Activated CD4-positive, alpha-beta T cell treated with anti-CD3 and anti-CD28 coated beads, Interleukin-2, amount 10 ng/mL, durations not matched to agents 7 days and 5 days (primary cell): ENCODE data around the gene LMTK2. TPM values are rescaled to one million over a fixed set of nuclear protein-coding genes. Genes with fewer than 3 reads are reported as not detected.
A peak's percentile ranks its signal among the peaks of the same experiment; 100 is the strongest.
"Not testable (repeated sequence)": the region's sequence is repeated elsewhere in the genome, so short reads cannot be mapped to it uniquely, and the experiment has no call there.

Experiments
- CTCF ChIA-PET: fragments of 350-600 bp; sonication (Branson Sonifier 250); formaldehyde crosslinking; loops from one replicate; lab custom pipeline; 2021; ENCODE audit warnings: antibody characterized with exemption; lab: Charles Lee
- POLR2A ChIA-PET: fragments of 350-600 bp; sonication (Branson Sonifier 250); formaldehyde crosslinking; loops from one replicate; lab custom pipeline; 2021; ENCODE audit warnings: antibody characterized with exemption; lab: Charles Lee
- DNase-seq: peaks from one replicate; pipeline ENCODE4 v3.0.0-alpha.2; 2020
- H3K27ac Mint-ChIP-seq: one replicate; pipeline ENCODE4 v1.8.0; 2021; ENCODE audit warnings: mild to moderate bottlenecking, moderate library complexity, mixed read lengths
- H3K27me3 Mint-ChIP-seq: one replicate; pipeline ENCODE4 v1.8.0; 2021; ENCODE audit warnings: mixed read lengths
- H3K36me3 Mint-ChIP-seq: one replicate; pipeline ENCODE4 v1.8.0; 2021; ENCODE audit warnings: low read depth, mixed read lengths
- H3K4me1 Mint-ChIP-seq: one replicate; pipeline ENCODE4 v1.8.0; 2021; ENCODE audit warnings: mixed read lengths
- H3K4me3 Mint-ChIP-seq: one replicate; pipeline ENCODE4 v1.8.0; 2021; ENCODE audit warnings: mild to moderate bottlenecking, moderate library complexity, mixed read lengths
- H3K9me3 Mint-ChIP-seq: one replicate; pipeline ENCODE4 v1.8.0; 2021; ENCODE audit warnings: mixed read lengths
- total RNA-seq, 2 experiments: library from RNA; stranded (reverse); gene quantifications; one replicate each; pipeline ENCODE4 v1.2.3, GENCODE V29; 2021

LMTK2 gene
- total RNA-seq, 2 experiments from 2014 or later: 12.8 to 15.5 TPM

DNA sequence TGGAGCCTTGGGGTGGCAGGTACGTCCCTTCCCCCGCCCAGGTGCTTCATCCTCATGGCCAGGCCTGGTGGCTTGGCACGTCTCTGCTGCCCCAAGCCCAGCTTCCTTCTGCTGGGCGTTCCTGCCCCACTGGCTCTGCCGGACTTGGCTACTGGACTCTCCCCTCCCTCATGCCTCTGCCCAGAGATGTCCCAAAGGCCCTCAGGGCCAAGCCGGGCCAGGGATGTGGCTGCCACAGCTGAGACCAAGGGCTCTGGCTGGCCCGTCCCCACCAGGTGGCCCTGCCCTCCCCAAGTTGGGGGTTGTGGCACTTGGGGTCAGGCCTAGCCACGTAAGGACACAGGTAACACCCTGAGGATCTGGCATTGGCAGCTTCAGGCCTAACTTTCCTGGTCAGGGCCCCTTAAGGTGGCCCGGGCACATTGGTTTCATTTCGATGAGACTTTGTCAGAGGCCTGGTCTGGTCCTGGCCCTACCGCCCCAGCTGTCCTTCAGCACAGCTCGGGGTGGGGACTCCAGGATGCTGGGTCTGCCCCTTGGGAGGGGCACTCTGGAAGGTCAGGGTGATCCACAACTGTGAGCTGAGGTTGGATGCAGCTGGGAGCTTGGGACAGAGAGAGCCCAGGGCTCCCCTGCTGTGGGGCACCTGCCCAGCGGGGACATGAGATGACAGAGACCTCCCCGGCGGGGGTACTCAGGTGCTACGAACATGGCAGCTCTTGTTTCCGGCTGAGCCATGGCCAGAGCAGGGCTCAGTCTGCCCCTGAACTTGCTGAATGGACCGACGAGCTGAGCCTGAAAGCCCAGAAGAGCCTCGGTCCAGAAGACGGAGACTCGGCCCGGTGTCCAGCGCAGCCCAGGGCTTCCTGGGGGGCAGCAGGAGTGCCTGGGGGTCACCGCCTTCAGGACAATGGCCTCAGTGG is 107.5 kb downstream of the LMTK2 start:
- ChIA-PET CTCF (interaction anchor here (0.6 to 2.4 kb wide), 2 partner anchors 12 to 138 kb away, joined by 5 to 8 read pairs; no protein-coding TSS in a partner anchor), POLR2A (no interaction called here)
- no peaks in the 10 kb centered on the region for H3K9me3 Mint-ChIP-seq
- H3K27ac Mint-ChIP-seq: no peak overlapping the region
- no peak for DNase-seq
- no peaks in the 10 kb centered on the region for H3K27me3 Mint-ChIP-seq
- peaks cover 18% of the 10 kb centered on the region for H3K4me1 Mint-ChIP-seq
- peaks cover 8% of the 10 kb centered on the region for H3K36me3 Mint-ChIP-seq
- no peak overlapping the region for H3K4me3 Mint-ChIP-seq

DNA sequence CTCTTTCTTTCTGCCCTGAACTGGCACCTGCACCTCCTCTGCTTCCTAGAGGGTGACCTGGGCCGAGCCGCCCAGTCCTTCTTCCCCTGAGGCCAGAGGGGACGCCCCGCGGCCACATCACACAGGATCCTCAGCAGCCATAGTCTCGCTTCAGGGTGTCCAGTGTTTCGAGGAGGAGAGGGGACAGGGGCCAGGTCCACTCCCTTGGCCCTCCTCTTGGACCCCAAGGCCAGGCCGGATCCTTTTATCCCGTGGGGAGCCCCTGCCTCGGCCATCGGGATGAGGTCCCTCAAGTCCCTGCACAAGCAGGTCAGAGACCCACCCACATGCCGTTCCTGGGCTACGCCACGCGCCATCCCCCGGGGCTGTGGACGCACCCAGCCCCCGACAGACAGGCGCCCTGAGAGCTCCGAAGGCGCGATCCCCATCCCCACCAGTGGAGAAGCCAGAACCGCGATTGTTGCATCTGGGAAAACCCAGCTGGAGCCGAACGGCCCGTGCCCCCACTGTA is 108.2 kb downstream of the LMTK2 start:
- CTCF ChIA-PET: no interaction called here
- no peaks in the 10 kb centered on the region for H3K9me3 Mint-ChIP-seq
- no peaks in the 10 kb centered on the region for H3K27me3 Mint-ChIP-seq
- POLR2A ChIA-PET: no interaction called here
- no peak overlapping the region for H3K4me3 Mint-ChIP-seq
- H3K4me1 Mint-ChIP-seq: peaks cover 17% of the 10 kb centered on the region
- H3K27ac Mint-ChIP-seq: no peak overlapping the region
- no peak for DNase-seq
- H3K36me3 Mint-ChIP-seq: peaks cover 13% of the 10 kb centered on the region

DNA sequence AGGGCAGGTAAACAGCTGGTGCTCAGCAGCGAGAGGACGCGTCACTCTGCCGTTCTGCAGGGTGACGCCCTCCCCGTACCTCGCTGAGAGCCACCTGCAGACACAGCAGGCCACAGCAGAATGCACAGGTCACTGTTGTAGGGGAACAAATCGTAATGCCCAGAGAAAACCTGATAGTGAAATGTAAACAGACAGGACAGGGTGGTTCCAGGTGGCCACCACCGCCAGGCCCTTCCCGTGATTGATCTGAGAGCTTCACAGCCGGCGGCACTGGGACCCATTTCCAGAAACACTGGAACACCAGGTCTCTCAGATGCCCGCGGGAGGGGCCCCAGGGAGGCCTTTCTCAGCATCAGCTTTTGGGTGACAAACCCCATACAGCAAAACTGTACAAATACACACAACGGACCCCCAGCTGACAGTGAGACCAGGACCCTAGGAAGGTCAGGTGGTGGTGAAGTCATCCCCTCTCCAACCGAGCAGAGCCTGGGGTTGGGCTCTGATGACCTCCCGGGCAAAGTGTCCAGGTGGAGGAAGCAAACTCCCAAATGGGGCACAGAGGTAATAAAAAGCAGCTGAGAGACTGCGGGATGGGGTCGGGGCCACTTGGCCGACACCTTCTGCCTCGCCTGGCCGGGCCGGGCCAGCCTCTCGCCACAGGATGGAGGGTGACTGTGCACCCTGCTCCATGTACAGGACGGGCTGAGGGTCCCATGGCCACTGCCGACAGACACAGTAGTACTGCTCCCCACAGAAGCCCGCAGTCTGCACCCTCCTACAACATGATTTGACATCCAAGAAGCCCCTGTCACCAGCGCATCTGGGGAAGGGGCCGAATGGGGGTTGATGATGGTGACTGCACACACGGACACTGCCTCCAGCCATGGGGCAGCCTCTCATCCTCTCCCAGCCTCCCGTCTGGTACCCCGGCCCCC is 109.2 kb downstream of the LMTK2 start:
- Mint-ChIP-seq H3K27me3 (no peaks in the 10 kb centered on the region), H3K36me3 (peaks cover 13% of the 10 kb centered on the region), H3K27ac (no peak overlapping the region), H3K9me3 (no peaks in the 10 kb centered on the region), H3K4me3 (no peak overlapping the region), H3K4me1 (peaks cover 16% of the 10 kb centered on the region)
- CTCF ChIA-PET: no interaction called here
- POLR2A ChIA-PET: no interaction called here
- DNase-seq: no peak

DNA sequence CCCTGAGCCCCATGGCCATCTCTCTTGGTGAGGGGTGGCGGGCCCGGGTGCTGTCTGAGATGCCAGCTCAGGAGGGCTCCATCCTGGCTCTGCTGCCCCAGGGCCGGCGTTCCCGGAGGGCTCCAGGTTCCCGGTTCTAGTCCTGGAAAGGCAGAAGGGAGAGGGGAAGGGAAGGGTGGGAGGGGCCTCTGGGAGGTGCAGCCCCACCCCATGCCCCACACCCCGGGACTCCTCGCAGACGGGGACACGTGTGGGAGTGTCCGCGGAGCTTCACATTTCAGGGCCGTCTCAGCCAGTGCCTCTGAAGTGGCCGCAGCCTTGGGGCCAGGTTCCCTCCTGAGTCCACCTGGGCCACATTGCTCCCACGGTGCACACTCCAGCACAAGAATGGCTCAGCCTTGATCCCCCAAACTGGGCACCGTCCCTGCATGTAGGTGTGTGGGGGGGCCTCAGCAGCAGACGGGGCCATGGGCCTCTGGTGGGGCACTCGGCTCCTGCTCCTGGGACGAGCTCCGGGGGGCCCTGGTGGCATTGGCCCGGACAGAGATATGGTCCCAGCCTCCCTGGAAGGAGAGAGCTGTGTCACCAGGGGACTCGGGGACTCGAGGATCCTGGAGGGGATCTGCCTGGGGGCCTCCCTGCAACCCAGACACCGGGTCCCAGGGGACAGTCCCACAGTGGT is 110.4 kb downstream of the LMTK2 start:
- Mint-ChIP-seq H3K4me1 (peaks cover 13% of the 10 kb centered on the region), H3K4me3 (no peak overlapping the region), H3K9me3 (no peaks in the 10 kb centered on the region), H3K36me3 (peaks cover 13% of the 10 kb centered on the region), H3K27ac (no peak overlapping the region), H3K27me3 (no peaks in the 10 kb centered on the region)
- DNase-seq: no peak
- POLR2A ChIA-PET: no interaction called here
- CTCF ChIA-PET: no interaction called here

DNA sequence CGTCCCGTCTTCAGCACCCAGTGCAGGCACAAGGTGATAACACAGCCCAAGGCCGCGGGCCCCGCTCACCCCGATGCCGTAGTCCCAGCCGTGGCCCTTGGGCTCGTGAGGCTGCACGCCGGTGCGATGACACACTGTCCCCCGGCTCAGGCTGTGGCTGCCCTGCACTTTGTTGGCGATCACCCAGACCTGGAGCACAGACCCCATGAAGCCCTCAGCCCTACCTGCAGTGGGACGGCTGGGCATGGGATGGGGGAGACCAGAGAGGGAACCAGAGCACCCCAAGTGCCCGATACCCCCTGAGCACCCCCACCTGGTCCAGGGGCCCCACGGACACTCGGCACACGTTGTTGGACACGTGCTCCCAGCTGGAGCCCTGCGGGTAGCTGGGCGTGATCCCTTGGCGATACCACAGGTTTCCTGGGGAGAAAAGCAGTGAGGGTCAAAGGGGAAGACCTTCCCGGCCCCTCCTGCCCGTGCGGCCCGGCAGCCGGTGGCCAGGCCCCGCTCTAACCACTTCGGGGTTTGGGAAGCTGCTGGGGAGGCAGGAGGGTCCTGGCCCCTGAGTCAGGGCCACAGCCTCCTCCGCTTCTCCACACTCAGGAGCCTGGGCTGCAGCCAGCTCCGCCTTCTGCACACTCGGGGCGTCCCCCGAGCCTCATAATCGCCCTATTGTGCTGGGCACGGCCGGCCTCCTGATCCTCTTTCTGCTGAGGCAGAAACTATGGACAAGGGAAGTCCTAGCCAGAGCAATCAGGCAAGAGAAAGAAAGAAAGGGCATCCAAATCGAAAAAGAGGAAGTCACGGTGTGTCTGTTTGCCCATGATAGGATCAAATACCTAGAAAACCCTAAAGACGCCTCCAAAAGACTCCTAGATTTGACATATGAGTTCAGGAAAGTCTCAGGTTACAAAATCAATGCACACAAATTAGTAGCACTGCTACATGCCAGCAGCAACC is 111.2 kb downstream of the LMTK2 start:
- DNase-seq: no peak
- Mint-ChIP-seq H3K36me3 (peaks cover 13% of the 10 kb centered on the region), H3K27me3 (no peaks in the 10 kb centered on the region), H3K9me3 (no peaks in the 10 kb centered on the region), H3K27ac (no peak overlapping the region), H3K4me3 (no peak overlapping the region), H3K4me1 (peaks cover 13% of the 10 kb centered on the region)
- ChIA-PET CTCF (no interaction called here), POLR2A (no interaction called here)

DNA sequence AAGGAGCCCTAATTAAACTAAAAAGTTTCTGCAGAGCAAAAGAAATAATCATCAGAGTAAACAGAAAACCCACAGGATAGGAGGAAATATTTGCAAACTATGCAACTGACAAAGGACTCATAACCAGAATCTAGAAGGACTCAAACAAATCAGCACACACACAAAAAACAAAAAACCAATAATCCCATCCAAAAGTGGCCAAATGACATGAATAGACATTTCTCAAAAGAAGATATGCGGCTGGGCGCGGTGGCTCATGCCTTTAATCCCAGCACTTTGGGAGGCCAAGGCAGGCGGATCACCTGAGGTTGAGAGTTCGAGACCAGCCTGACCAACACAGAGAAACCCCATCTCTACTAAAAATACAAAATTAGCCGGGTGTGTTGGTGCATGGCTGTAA is 112.7 kb downstream of the LMTK2 start:
- not testable (repeated sequence) for H3K9me3 Mint-ChIP-seq, H3K27me3 Mint-ChIP-seq

DNA sequence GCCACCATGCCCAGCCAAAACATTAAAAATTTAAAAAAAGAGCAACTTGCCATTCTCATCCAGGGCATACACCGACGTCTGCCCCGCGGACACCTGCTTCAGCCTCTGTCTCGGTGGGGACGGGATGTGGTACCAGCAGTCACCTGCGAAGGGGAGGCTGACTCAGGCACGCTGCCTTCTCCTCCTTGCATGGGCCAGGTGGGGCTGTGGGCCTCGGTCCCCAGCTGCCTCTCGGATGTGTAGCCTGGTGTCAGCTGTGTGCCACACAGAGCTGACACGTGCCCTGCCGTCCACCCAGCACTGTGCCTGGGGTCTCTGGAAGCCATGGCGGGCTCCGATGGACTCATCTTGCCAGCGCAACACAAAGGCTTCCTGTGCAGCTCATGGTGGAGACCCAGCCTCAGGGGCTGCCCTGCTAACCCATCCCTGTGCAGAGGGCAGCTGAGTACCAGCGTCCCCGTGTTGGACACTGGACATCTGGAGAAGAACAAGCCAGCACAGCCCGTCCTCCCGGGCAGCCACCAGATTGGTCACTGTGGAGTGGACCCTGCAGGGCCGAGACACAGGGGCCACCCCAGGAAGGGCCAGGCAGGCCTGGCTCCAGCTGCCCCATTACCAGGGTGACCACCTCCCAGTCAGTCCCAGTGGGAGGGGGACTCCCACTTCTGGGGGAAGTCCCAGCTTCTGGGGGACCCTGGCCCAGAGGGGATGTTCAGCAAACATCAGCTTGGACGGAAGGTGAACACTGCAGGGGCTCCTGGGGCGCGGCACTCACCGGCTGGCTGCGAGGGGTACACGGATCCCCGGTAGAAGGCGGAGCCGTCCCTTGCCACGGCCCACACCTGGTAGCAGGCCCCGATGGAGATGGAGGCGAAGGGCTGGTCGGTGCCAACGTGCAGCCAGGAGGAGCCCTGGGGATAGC is 115.2 kb downstream of the LMTK2 start:
- no peaks in the 10 kb centered on the region for H3K27me3 Mint-ChIP-seq
- H3K4me1 Mint-ChIP-seq: peaks cover 13% of the 10 kb centered on the region
- no peak overlapping the region for H3K27ac Mint-ChIP-seq
- H3K9me3 Mint-ChIP-seq: no peaks in the 10 kb centered on the region
- peaks cover 19% of the 10 kb centered on the region for H3K36me3 Mint-ChIP-seq
- DNase-seq: no peak
- no peak overlapping the region for H3K4me3 Mint-ChIP-seq
- CTCF ChIA-PET: no interaction called here
- POLR2A ChIA-PET: no interaction called here

More for the DNA sequence above, 112.7 kb downstream of the LMTK2 start:
- POLR2A ChIA-PET, CTCF ChIA-PET, DNase-seq, H3K4me3 Mint-ChIP-seq: not testable (repeated sequence)
- peaks cover 15% of the 10 kb centered on the region for H3K36me3 Mint-ChIP-seq
- H3K4me1 Mint-ChIP-seq: peaks cover 13% of the 10 kb centered on the region
- peak overlapping the region; percentile 26 for H3K27ac Mint-ChIP-seq

DNA sequence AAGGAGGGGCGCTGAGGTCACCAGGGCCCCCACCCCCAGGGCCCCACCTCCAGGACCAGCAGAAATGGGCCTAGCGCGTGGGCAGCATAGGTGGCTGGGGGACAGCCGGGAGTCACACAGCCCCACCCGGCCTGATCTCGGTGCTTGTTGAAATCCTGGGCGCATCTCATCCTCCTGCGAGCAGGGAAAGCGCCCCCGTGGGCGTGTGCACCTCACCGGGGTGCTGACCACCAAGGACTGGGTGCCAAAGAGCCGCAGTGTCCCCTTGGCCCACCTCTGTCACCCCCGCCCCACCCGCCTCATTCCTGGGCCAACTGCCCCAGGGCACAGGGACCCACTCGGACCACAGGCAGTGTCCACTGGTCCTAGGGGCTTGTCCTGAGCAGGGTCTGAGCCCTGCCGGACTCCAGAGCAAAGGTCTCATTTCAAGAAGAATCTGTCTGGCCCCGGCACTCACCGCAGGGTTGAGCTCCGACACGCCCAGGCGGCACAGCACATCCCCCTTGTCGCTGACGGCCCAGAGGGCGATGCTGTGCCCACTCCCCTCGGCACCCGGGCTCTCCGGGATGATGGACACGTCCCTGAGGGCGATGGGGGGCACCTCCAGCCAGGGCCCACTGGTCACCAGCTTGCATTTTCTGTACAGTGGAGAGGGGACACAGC is 116.0 kb downstream of the LMTK2 start:
- ChIA-PET CTCF (no interaction called here), POLR2A (no interaction called here)

DNA sequence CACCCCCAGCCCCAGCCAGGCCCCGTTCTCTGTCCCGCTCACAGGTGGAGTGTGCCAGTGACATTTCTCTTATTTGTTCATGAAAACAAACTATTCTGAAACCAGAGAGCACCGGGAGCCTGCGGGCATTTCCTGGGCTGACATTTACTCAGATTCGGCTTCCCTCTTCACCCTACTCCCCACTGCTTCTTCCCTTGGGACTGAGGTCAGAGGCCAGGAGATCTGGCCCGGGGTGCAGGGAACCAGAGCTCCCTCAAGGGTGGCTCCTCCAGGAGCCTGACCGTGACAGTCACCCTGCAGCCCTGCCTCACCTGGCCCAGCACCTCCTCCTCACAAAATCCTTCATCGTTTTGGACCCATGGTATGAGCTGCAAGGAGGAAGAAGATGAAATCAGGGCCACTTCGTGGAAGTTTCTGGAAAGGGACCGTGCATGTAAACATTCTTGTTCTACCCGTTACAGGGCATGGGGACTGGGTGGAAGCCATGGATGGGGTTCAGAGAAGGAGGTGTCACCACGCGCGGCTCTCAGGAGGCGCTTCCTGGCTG is 116.8 kb downstream of the LMTK2 start:
- no peak overlapping the region for H3K4me3 Mint-ChIP-seq
- no peak for DNase-seq
- CTCF ChIA-PET: no interaction called here
- H3K9me3 Mint-ChIP-seq: no peaks in the 10 kb centered on the region
- no peak overlapping the region for H3K27ac Mint-ChIP-seq
- H3K36me3 Mint-ChIP-seq: peaks cover 20% of the 10 kb centered on the region
- POLR2A ChIA-PET: no interaction called here
- H3K27me3 Mint-ChIP-seq: no peaks in the 10 kb centered on the region
- H3K4me1 Mint-ChIP-seq: peaks cover 9% of the 10 kb centered on the region

More for the DNA sequence above, 116.0 kb downstream of the LMTK2 start:
- DNase-seq: no peak
- Mint-ChIP-seq H3K9me3 (no peaks in the 10 kb centered on the region), H3K36me3 (peaks cover 21% of the 10 kb centered on the region), H3K27me3 (no peaks in the 10 kb centered on the region), H3K27ac (no peak overlapping the region), H3K4me3 (no peak overlapping the region), H3K4me1 (peaks cover 13% of the 10 kb centered on the region)

DNA sequence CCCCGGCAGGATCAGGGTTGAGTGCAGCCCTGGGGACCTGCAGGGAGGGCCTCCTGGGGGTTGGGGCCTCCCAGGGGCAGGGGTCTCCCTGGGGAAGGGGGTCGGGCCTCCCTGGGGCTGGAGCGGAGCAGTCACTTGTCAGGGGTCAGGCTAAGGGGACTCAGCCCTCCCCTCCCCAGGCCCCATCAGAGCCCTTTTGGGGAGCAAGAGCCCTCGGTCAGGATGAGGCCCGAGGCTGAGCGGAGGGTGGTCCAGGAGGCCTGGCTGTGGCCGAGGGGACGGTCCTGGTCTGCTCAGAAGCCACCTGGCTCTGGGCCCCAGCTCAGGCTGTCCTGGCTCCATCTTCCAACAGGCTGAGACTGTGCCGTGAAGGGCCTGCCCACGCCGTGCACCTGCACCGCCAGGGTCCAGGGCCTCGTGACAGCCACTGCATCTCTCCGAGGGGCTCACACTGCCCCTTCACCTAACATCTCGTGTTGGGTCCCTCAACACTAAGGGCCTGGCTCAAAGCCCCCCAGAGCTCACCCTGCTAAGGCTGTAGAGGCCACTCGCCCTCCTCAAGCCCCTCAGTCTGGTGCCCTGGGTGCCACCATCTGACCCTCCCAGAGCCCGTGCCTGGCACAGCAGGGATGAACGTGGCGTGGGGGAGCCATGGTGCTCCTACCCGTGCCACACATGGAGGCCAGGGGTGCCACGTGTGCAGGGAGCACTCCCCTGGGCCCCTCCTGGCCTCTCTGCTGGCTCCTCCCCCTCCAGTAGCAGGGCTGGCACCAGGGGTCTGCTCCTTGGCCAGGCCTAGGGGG is 117.4 kb downstream of the LMTK2 start:
- DNase-seq: no peak
- Mint-ChIP-seq H3K27me3 (no peaks in the 10 kb centered on the region), H3K36me3 (peaks cover 17% of the 10 kb centered on the region), H3K9me3 (no peaks in the 10 kb centered on the region), H3K4me3 (no peak overlapping the region), H3K27ac (no peak overlapping the region), H3K4me1 (peaks cover 3% of the 10 kb centered on the region)
- CTCF ChIA-PET: no interaction called here
- POLR2A ChIA-PET: no interaction called here
